AML-193 (cell line): ENCODE results near the gene TRIM54.
"Not testable (repeated sequence)": the region's sequence is repeated elsewhere in the genome, so short reads cannot be mapped to it uniquely, and the experiment has no call there.

Experiments used
- DNase-seq, 2 experiments: peaks; one replicate each; lab custom pipeline; 2025; lab: John Stamatoyannopoulos, UW

TRIM54 gene

DNA sequence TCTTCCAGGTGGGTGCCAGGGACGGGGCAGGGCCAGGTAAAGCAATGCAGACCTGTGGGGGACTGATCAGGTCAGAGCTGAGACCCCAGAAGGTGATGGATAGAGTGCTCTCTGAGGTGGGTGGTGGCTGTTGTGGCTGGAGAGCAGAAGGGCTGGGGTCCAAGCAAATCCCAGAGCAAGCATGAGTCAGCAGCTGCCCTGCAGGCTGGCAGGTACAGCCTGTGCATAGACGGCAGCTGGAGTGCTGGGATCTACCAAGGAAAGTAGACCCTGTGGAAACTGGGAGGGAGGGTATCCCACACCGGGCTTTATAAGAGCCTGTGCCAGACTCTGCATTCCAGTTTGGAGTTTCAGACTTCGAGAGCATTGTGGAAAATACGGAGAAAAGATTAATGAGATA, 663 bp downstream of the TRIM54 start:
- DNase-seq = no peak

DNA sequence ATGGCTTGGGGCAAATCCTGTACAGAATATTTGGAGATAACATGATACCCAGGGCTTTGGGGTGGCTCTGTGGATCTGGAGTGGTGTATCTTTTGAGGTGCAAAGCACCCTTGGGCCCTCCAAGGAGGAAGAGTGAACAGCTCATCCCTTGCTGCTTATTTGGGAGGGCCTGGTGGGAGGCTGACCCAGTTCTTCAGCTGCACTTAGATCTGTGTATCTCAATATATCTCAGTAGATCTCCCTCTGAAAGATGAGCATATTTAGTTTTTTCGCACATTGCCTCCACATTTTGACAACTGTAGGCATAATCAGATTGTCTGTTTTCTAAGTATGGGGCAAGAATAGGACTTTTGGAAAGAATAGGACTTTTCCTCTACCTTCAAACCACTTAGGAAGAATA, 2.8 kb downstream of the TRIM54 start:
- DNase-seq = no peak

DNA sequence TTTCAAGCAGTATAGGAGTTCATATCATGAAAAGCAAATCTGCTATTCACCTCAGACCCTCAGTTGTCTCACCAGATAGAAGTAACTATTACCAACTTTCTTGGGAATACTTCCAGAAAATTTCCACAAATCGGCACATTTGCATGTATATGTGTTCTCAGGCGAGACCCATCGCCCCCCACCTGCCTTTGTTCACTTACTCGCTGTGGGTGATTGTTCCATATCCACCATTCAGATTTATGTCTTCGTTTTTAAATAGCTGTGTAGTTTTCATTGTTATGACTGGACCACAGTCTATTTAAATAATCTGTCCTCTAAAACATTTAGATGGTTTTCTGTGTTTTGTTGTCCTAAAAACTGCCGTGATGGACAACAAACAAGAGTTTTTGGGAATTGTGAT, 3.3 kb downstream of the TRIM54 start:
- no peak for DNase-seq

DNA sequence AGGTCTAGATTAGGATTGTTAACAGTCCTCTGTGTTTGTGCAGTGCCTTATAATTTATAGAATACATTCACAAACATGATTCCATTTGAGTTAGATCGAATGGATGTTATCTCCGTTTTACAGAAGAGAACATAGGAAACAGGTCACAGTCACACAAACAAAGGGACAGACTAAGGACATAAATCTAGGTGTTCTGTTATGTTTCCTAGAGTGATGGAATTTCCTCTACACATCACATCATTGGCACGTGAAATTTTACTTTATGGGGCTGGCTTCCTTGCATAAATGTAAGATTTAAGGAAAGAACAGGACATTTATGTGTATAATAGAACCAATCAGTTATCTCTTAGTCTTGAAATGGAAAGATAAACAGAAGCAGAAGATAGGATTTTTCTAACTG, 6.4 kb downstream of the TRIM54 start:
- no peak for DNase-seq

DNA sequence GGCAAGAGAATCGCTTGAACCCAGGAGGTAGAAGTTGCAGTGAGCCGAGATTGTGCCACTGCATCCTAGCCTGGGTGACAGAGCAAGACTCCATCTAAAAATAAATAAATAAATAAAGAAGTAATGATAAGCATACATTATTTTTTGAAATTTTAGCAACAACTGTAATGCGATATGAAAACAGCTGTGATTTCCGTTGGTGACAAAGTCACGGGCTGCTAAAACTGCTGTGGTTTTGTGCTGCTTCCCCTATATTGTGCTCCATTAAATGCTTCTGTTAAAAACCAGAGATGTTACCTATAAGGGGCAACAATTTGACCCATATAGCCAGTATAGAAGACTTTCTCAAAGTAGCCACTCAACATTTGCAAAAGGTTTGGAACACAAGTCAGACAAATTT, 8.3 kb downstream of the TRIM54 start:
- DNase-seq = no peak

DNA sequence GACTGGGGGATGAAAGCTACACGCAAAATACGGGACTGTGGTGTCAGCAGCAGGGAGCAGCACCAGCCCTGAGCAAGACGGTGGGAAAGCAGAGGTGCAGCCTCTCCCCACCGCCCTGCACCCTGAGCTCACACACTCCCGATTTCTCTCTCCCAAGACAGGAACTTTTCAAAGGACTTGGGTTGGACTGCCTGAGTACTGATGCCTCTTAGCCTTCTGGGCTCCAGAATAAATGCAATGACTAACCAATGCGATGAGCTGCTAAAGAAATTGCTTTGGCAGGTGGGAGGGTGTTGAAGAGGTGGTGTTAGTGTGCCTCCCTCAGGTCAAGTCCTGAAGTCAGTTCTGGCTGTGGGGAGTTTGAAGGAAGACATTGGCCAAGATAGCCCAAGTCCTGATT, 9.6 kb downstream of the TRIM54 start:
- no peak for DNase-seq

DNA sequence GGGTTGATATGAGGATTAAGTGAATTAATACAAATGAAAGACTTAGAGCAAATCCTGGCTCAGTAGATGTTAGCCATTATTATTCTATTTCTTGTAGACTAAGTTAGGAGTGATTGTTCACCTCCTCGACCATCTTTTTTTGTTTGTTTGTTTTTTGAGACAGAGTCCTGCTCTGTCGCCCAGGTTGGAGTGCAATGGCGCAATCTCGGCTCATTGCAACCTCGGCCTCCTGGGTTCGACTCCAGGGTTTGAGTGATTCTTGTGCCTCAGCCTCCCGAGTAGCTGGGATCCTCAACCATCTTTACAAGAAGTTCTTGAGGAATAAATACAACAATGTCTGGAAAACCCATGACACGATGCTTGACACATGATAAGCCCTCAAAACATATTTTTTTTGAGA, 12.7 kb downstream of the TRIM54 start:
- DNase-seq = no peak

DNA sequence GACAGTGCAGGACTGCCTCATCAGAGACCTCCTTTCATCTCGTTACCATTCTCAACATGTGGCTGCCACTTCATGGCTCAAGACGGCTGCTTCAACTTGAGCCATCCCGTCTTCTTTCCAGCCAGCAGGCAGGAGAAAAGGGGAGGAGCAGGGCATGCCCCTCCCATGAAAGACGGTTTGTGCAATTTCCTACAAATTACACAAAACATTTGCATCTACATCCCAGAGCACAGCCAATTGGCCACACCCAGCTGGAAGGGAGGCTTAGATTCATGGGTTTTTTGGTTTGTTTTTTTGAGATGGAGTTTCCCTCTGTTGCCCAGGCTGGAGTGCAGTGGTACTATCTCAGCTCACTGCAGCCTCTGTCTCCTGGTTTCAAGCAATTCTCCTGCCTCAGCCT, 14.3 kb downstream of the TRIM54 start:
- DNase-seq = no peak

DNA sequence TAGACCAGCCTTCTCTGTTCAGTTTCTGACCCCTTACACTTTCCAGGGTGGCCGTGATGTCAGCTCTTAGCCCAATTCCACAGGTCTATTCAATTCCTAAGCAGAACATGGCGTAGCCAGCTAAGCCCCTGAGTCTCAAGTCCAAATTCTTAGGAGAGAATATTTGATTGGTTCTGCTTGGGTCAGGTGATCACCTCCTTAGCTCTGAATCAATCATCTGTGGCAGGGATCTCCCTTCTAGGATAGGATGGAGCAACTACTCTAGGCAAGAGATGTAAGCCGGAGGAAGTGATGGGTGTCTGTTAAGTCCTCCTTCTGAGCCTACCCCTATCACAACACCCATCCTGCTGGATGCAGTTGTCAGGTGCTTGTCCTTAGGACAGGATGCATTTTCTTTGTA, 15.0 kb downstream of the TRIM54 start:
- no peak for DNase-seq

DNA sequence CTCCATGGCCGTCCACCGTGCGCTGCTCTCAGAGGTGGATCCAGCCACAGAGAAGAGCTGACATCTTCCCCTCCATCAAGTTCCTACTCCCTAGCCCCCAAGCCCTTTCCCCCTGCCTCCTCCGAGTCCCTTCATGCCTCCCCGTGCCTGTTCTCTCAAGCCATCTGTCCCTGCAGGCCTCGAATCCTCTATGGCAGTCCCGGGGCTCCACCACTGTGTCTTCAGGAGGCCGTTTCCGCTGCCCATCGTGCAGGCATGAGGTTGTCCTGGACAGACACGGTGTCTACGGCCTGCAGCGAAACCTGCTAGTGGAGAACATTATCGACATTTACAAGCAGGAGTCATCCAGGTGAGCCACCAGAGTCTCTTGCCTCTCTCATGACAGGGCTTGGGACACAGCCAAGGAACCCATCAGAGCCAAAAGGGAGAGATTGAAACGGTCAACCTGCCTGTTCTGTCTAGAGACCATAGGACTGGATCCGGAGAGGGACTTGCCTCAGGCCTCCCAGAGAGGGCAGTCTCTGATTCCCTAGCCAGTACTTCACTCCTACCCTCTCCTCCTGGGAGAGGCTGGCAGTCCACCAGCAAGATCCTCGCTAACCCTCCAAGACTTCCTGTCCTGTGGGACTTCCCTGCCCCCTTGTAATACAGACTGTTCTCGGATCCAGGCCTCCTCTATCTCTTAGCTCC, 16.3 kb downstream of the TRIM54 start:
- DNase-seq = no peak

DNA sequence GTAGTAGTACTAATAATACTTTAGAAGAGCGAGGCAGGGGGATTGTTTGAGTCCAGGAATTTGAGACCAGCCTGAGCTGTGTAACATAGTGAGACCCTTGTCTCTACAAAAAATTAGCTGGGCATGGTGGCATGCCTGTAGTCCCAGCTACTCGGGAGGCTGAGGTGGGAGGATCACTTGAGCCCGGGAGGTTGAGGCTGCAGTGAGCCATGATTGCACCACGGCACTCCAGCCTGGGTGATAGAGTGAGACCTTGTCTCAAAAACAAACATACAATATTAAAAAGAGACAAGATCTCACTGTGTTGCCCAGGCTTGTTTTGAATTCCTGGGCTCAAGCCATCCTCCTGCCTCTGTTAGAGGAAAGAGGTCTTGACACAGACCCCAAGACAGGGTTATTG, 18.4 kb downstream of the TRIM54 start:
- not testable (repeated sequence) for DNase-seq

DNA sequence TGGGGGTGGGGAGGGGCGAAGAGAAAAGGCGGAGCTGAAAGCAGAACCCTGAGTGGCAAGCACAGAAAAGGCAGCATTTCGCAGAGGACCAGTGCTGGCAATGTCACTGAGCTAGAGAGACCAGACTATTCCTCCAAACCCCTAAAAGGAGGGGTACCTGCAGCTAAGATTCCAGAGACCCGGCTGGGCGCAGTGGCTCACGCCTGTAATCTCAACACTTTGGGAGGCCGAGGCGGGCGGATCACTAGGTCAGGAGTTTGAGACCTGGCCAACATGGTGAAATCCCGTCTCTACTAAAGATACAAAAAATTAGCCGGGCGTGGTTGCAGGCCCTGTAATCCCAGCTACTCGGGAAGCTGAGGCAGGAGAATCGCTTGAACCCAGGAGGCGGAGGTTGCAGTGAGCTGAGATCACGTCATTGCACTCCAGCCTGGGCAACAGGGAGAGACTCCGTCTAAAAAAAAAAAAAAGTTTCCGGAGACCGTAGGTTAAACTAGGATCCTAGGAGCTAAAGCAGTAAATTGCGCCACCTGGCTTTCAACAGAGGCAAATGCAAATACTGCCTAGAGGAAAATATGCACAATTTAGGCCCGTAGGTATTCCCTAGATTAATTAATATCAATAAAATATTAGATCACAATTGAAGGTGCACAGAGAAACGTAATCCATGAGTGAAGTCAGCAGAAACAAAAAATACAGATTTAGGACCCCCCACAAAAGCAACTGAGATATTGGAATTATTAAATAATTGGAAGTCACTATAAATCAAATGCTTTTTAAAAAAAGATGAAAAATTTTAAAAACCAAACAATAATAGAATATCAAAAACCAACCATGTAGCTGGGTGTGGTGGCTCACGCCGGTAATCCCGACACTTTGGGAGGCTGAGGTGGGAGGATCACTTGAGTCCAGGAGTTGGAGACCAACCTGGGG, 21.1 kb downstream of the TRIM54 start:
- peak; percentile 62 to 76 for DNase-seq

DNA sequence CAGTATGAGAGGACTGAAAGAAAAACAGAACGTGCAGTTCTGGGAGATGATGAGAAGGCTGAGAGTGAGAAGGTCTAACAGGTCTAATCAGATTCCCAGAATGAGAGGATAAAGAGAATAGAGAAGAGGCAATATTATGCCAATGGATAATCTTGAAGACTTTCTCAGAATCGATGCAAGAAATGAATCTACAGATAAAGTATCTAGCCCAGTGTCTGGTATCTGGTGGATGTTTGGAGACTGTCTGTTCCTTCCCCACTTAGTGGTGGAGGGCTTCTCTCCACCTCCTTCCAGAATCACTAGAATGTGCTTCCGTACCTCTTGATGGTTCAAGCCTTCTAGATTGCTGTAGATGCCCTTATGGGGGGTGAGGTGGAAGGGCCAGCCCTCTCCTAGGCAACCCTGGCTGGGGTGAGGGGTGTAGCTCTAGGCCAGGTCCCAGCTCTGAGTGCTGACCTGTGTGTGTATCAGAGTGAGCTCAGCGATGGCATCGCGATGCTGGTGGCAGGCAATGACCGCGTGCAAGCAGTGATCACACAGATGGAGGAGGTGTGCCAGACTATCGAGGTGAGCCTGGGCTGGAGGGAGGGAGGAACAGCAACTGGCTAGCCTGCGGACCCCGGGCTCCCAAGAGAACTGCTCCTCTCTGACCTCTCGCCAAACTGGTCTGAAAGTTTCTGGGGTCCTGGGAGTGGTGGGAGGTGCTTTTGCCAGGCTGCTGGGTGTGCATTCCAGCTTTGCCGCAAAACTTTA, 22.4 kb downstream of the TRIM54 start:
- DNase-seq = no peak

DNA sequence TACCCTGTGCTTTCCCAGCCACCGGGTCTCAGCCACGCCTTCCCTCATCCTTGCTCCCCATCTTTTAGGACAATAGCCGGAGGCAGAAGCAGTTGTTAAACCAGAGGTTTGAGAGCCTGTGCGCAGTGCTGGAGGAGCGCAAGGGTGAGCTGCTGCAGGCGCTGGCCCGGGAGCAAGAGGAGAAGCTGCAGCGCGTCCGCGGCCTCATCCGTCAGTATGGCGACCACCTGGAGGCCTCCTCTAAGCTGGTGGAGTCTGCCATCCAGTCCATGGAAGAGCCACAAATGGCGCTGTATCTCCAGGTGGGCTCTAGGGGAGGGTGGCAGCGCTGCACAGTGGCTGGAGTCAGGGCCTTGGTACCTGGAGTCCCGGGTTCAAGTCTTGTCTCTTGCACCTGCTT, 23.3 kb downstream of the TRIM54 start:
- no peak for DNase-seq

DNA sequence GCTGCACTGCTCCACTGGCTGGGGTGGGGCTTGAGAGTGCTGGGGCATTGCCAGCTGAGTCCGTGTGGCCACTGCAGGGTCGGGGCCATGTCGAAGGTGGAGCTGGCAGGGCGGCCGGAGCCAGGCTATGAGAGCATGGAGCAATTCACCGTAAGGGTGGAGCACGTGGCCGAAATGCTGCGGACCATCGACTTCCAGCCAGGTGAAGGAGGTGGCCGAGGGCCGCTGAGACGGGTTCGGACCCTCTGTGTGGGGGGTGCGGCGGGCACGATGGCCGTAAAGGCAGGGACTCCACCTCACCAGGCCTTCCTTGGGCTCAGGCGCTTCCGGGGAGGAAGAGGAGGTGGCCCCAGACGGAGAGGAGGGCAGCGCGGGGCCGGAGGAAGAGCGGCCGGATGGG, 23.9 kb downstream of the TRIM54 start:
- DNase-seq = no peak

DNA sequence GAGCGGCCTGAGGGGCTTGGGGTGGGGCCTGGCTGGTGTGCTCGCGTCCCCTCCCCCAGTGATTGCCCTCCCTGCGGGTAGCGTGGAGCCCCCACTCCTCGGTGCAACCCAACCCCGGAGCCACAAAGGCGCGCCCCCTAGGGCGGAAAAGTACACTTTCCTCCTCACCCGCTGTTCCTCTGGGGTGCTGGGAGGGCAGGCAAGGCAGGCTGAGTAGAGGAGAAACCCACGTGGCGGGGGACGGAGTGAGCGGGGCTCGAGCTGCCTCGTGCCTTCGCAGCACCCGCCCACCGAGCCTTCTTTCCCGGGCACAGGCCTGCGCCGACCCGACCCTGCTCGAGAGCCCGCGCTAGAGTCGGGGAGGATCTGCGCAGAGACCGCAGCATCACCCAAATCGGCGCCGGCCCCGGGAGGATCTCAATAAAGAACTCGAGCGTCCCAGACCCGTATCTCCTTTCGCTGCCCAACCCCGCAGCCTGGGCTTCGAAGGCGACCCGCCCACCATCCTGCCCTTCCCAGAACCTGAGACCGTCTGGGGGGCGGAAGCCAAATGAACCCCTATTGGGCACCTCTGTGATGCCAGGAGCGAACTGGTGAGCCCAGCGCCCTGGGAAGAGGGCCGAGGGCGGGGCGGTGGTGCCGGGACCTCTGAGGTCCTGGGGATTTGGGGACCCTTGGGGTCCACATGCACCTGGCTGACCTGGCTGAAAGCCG, 24.5 kb downstream of the TRIM54 start:
- DNase-seq = no peak

DNA sequence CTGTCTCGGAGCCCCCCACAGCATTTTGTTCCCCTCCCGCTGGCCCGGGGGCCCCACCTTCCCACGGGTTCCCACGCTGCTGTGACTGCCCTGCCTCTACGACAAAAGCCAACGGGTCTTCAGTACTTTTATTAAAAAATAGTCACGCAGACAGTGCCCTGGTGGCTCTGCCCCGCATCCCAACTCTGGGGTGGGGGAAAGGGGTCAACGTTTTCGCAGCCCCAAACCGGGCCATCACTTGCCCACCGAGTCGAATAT, 25.0 kb downstream of the TRIM54 start:
- no peak for DNase-seq

DNA sequence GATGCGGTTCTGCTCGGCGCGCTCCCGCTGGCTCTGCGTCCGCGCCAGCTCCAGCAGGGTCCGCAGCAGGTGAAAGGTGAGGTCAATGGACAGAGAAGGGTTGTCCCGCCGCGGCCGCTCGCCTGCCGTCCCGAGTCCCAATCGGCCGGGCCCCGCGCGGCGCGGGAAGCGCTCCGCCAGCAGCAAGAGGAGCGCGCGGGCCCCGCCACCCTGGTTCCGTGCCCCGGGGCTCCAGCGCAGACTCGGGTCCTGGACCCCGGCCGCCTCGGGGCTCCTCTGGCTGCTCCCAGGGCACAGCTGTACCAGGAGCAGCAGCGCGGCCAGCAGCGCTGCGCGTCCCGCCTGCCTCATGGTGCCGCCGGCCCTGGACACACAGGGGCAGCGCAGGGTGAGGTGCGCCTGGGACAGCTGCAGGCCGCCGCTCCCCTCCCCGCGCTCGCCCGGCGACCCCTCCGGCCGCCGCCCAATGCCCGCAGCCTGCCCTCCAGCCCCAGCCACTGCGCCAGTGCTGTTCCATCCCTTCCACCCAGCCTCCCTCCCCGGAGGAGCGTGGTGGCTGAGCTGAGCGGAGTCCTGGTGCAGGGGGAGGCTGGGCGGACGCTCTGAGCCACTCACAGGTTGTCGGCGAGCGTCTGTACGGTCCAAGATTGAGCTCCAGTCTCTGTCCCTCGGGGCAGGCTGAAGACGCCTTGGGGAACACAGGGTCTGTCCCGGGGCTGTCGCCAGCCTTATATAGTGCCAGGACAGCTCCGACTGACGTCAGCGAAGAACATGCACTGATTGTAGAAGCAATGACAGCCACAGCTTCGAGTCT, 25.5 kb downstream of the TRIM54 start:
- DNase-seq = no peak

DNA sequence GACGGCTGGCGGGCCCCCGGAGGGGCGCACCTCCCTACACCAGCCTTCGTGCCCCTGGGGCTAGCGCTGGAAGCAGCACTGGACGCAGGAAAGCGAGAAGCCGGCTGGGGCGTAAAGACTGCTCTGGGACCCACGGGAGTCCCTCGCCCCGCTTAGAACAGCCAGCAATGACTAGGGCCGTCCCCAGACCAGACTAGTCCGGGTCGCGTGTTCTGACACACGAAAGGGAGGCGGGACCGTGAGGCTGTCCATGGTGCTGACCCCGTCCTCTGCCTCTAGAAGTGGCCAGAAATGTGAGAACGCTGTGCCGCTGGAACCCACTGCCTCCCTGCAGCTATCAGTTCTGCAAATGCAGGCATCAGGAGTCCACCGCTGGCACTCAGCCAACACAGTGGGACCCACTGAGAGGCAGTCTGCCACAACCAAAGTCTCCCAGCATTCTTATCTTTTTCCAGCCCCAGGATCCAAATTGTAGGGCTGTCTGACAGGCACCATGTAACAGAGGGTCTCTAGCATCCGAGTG, 26.2 kb downstream of the TRIM54 start, which contains the start of gene UCN:
Gene UCN, minus strand, starts transcription at position 87 of the 523 bp plus-strand sequence. CDS start 550 bp downstream, outside the sequence.
- no peak for DNase-seq

DNA sequence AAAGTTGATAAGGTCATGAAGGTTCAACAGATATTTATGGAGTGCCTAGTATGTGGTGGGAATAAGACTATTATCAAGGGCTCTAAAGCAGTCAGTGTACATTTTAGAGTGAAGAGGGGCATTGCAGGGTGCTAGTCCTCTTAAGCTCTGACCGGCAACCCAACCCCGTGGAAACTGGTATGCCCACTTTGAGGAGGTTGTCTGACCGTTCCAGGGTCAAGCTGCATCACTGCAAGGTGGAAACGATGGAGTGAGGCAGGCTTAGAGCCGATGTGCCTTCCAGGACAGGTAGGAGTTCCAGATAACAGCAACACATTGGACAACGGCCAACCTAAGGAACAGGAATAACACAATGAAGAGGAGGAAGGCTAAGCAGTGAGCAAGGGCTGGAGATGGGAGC, 27.4 kb downstream of the TRIM54 start:
- DNase-seq = no peak

DNA sequence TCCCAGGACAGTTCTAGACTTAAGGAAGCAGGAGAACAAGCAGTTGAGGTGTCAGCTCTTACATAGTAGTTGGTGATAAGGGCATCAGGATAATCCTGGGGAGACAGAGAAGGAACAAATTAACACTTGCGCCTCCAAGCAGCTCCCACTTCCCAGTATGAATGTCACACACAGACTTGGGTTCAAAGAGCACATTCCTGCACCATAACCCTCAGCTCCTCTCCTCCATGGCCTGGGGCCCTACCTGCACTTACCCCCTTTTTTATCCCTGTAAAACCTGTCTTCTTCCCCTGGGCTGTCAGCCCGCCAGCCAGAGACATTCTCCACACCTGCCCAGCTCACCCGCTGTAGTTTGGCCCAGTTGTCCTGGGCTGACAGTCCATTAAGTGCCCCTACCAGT, 29.9 kb downstream of the TRIM54 start:
- DNase-seq = no peak
